HepG2 (cell line): ENCODE measurements around the gene HMBS. TPM values are rescaled to one million over a fixed set of nuclear protein-coding genes. Genes with fewer than 3 reads are reported as not detected.

Experiments used
- AGO1 ChIP-seq: fragments of 200-400 bp; formaldehyde crosslinking; IDR thresholded peaks from 2 replicates; pipeline ENCODE4 v1.6.1; 2017; ENCODE audit warnings: mild to moderate bottlenecking, low read depth, low read length, moderate library complexity; ENCODE audit not compliant: poor library complexity, severe bottlenecking
- ATF7 ChIP-seq, 2 experiments: fragments of 450-650 bp in 1 of 2; sonication (generic) in 1 of 2; formaldehyde crosslinking in 1 of 2; IDR thresholded peaks; 2 replicates each; pipeline versions ENCODE4 v1.4.0 to v1.6.1; 2016 to 2020; ENCODE audit warnings: antibody characterized with exemption in 1 of 2, mild to moderate bottlenecking in 1 of 2, missing genetic modification reagents in 1 of 2
- HHEX ChIP-seq: IDR thresholded peaks from 2 replicates; pipeline ENCODE4 v1.6.1; 2016; ENCODE audit warnings: control low read depth
- KDM5A ChIP-seq: fragments of 200-600 bp; sonication (generic); IDR thresholded peaks from 2 replicates; pipeline ENCODE4 v1.7.0; 2018; ENCODE audit warnings: antibody characterized with exemption, mild to moderate bottlenecking, low read length, borderline replicate concordance
- KLF16 ChIP-seq, 2 experiments: sonication (generic) in 1 of 2; formaldehyde crosslinking in 1 of 2; IDR thresholded peaks; 2 replicates each; pipeline versions ENCODE4 v1.6.1 to v1.8.0; 2016 to 2023; ENCODE audit warnings: missing genetic modification reagents in 2 of 2, missing compliant biosample characterization in 1 of 2
- KMT2B ChIP-seq: IDR thresholded peaks from 2 replicates; pipeline ENCODE4 v1.6.1; 2016; ENCODE audit warnings: missing genetic modification reagents, missing compliant biosample characterization
- NR2F6 ChIP-seq, 2 experiments: IDR thresholded peaks; 2 replicates each; pipeline ENCODE4 v1.6.1; 2016; ENCODE audit warnings: antibody characterized with exemption in 1 of 2, mild to moderate bottlenecking in 1 of 2
- SIN3A ChIP-seq: IDR thresholded peaks from 2 replicates; pipeline ENCODE4 v1.6.1; 2011; ENCODE audit warnings: low read depth, mild to moderate bottlenecking, control low read depth, low read length, borderline replicate concordance
- THRA ChIP-seq: sonication (generic); formaldehyde crosslinking; IDR thresholded peaks from 2 replicates; pipeline ENCODE4 v1.4.0; 2020; ENCODE audit warnings: missing genetic modification reagents, borderline replicate concordance
- ZBTB42 ChIP-seq: sonication (generic); formaldehyde crosslinking; IDR thresholded peaks from 2 replicates; pipeline ENCODE4 v1.5.0; 2020; ENCODE audit warnings: mild to moderate bottlenecking, missing genetic modification reagents
- ZC3H13 ChIP-seq: sonication (generic); formaldehyde crosslinking; IDR thresholded peaks from 2 replicates; pipeline ENCODE4 v1.8.1; 2023; ENCODE audit warnings: mild to moderate bottlenecking, missing genetic modification reagents, moderate library complexity
- ZNF136 ChIP-seq: sonication (generic); formaldehyde crosslinking; IDR thresholded peaks from 2 replicates; pipeline ENCODE4 v1.8.1; 2022; ENCODE audit warnings: low read depth, mild to moderate bottlenecking, moderate library complexity, missing genetic modification reagents
- ZNF335 ChIP-seq: sonication (generic); formaldehyde crosslinking; IDR thresholded peaks from 2 replicates; pipeline ENCODE4 v1.4.0; 2020; ENCODE audit warnings: missing genetic modification reagents
- ZNF460 ChIP-seq: sonication (generic); formaldehyde crosslinking; IDR thresholded peaks from 2 replicates; pipeline ENCODE4 v1.5.1; 2020; ENCODE audit warnings: missing genetic modification reagents, mild to moderate bottlenecking, borderline replicate concordance
- ZNF496 ChIP-seq: sonication (generic); formaldehyde crosslinking; IDR thresholded peaks from 2 replicates; pipeline ENCODE4 v1.8.1; 2023; ENCODE audit warnings: mild to moderate bottlenecking, moderate library complexity, missing genetic modification reagents; ENCODE audit not compliant: insufficient replicate concordance
- ZNF501 ChIP-seq: sonication (generic); formaldehyde crosslinking; IDR thresholded peaks from 2 replicates; pipeline ENCODE4 v1.5.1; 2020; ENCODE audit warnings: mild to moderate bottlenecking, moderate library complexity, missing genetic modification reagents
- ZNF557 ChIP-seq: sonication (generic); formaldehyde crosslinking; IDR thresholded peaks from 2 replicates; pipeline ENCODE4 v1.4.0; 2020; ENCODE audit warnings: missing genetic modification reagents
- ZNF609 ChIP-seq: sonication (generic); formaldehyde crosslinking; IDR thresholded peaks from 2 replicates; pipeline ENCODE4 v1.4.0; 2020; ENCODE audit warnings: mild to moderate bottlenecking, missing genetic modification reagents, borderline replicate concordance
- ZNF674 ChIP-seq: sonication (generic); formaldehyde crosslinking; IDR thresholded peaks from 2 replicates; pipeline ENCODE4 v1.5.0; 2020; ENCODE audit warnings: low read depth, mild to moderate bottlenecking, missing genetic modification reagents
- ZNF740 ChIP-seq: sonication (generic); formaldehyde crosslinking; IDR thresholded peaks from 2 replicates; pipeline ENCODE4 v1.4.0; 2020; ENCODE audit warnings: missing genetic modification reagents
- ZNF773 ChIP-seq: sonication (generic); formaldehyde crosslinking; IDR thresholded peaks from 2 replicates; pipeline ENCODE4 v1.4.0; 2020; ENCODE audit warnings: missing genetic modification reagents, borderline replicate concordance
- ZNF776 ChIP-seq: sonication (generic); formaldehyde crosslinking; IDR thresholded peaks from 2 replicates; pipeline ENCODE4 v1.4.0; 2020; ENCODE audit warnings: mild to moderate bottlenecking, missing genetic modification reagents
- ZNF850 ChIP-seq: sonication (generic); formaldehyde crosslinking; conservative IDR thresholded peaks from 2 replicates; pipeline ENCODE4 v1.9.0; 2021; ENCODE audit warnings: mild to moderate bottlenecking, missing genetic modification reagents
- polyA plus RNA-seq, 8 experiments: library from polyadenylated mRNA; depleted of rRNA in 3 of 8; stranded (reverse) in 7 of 8; unstranded in 1 of 8; fragments of >200 nt; fragmentation: Illumina TruSeq in 4 of 8; extraction: Trizol in 4 of 8; gene quantifications; 2 replicates each; pipeline versions ENCODE4 v1.2.1 to v1.2.3, GENCODE V29; 2011 to 2016; ENCODE audit warnings: low read depth in 4 of 8, missing spikeins in 1 of 8, mixed read lengths in 1 of 8; ENCODE audit not compliant: insufficient read depth in 1 of 8
- total RNA-seq, 5 experiments: library from RNA; depleted of rRNA; stranded (reverse); fragments of >200 nt; fragmentation: Illumina TruSeq; extraction: Trizol; gene quantifications; 2 replicates each; pipeline ENCODE4 v1.2.3, GENCODE V29; 2016; ENCODE audit warnings: low read depth in 1 of 5

HMBS gene
- total and polyA plus RNA-seq, 2 of the 13 experiments (the other 11 are each of a cell fraction or from before 2014, with no cell fraction given): 9.4 to 46.9 TPM

- 0 out of 2 replicates have a peak, but pooled peaks have one; percentile 32 for TF ChIP-seq ZNF609 (CRISPR knock-in tag)
- TF ChIP-seq KDM5A: peak; percentile 90
- no peak for TF ChIP-seq ZNF674
- TF ChIP-seq ZNF460 (CRISPR knock-in tag): no peak
- no peak for TF ChIP-seq ATF7 (IDR thresholded peaks at IDR 0.05)
- peak; percentile 57; the same call in 1 of the 2 replicates for TF ChIP-seq ATF7 (CRISPR knock-in tag; IDR thresholded peaks at IDR 0.05)
- TF ChIP-seq ZC3H13: peak; percentile 83; the same call in 1 of the 2 replicates
- TF ChIP-seq ZNF557 (CRISPR knock-in tag): no peak; the same call in 1 of the 2 replicates
- peak; percentile 93 for TF ChIP-seq SIN3A
- no peak; the same call in 1 of the 2 replicates for TF ChIP-seq ZNF335
- no peak for TF ChIP-seq ZNF850
- no peak for TF ChIP-seq AGO1
- peak; percentile 93; the same call in 1 of the 2 replicates for TF ChIP-seq ZNF136
- TF ChIP-seq THRA (CRISPR knock-in tag): peak; percentile 53
- TF ChIP-seq HHEX (CRISPR knock-in tag): no peak
- 0 out of 2 replicates have a peak, but pooled peaks have one; percentile 66 for TF ChIP-seq ZBTB42
- 0 out of 2 replicates have a peak, but pooled peaks have one; percentile 45 for TF ChIP-seq ZNF776 (CRISPR knock-in tag)
- TF ChIP-seq NR2F6 (IDR thresholded peaks at IDR 0.05): peak; percentile 57
- peak; percentile 69; the same call in 1 of the 2 replicates for TF ChIP-seq NR2F6 (CRISPR knock-in tag; IDR thresholded peaks at IDR 0.05)
- TF ChIP-seq ZNF740 (CRISPR knock-in tag): no peak
- TF ChIP-seq KMT2B (CRISPR knock-in tag): no peak
- no peak for TF ChIP-seq ZNF773 (CRISPR knock-in tag)
- peak in 1 of 2 experiments; percentile 28; a peak in 1 of 4 replicates for TF ChIP-seq KLF16 (CRISPR knock-in tag; IDR thresholded peaks at IDR 0.05)
- TF ChIP-seq ZNF496: no peak
- TF ChIP-seq ZNF501 (CRISPR knock-in tag): no peak
Measured at GRCh38 chr11:119084663-119085436, at the start of gene HMBS (continued).
